Gastroesophageal sphincter (tissue), 3 donors: ENCODE results near the gene LYRM1.

Experiments
- POLR2A ChIP-seq, 2 donors: fragments of 450-650 bp; IDR thresholded peaks; one replicate each; pipeline ENCODE4 v1.6.1; 2017; ENCODE audit warnings: antibody characterized with exemption in 2 of 2, mild to moderate bottlenecking in 2 of 2, moderate library complexity in 1 of 2
- POLR2AphosphoS5 ChIP-seq: sonication (generic); formaldehyde crosslinking; IDR thresholded peaks from one replicate; pipeline ENCODE4 v1.6.1; 2017; ENCODE audit warnings: antibody characterized with exemption
- TF ChIP-seq, protein P1 (sequence below), 4 experiments: fragments of 200-600 bp in 2 of 4; fragments of 450-650 bp in 2 of 4; sonication (generic) in 1 of 4; IDR thresholded peaks; one replicate each; pipeline ENCODE4 v1.5.1; 2017 to 2019; ENCODE audit warnings: antibody characterized with exemption in 4 of 4, mild to moderate bottlenecking in 2 of 4, moderate library complexity in 2 of 4

- TF ChIP-seq, protein P1, sequence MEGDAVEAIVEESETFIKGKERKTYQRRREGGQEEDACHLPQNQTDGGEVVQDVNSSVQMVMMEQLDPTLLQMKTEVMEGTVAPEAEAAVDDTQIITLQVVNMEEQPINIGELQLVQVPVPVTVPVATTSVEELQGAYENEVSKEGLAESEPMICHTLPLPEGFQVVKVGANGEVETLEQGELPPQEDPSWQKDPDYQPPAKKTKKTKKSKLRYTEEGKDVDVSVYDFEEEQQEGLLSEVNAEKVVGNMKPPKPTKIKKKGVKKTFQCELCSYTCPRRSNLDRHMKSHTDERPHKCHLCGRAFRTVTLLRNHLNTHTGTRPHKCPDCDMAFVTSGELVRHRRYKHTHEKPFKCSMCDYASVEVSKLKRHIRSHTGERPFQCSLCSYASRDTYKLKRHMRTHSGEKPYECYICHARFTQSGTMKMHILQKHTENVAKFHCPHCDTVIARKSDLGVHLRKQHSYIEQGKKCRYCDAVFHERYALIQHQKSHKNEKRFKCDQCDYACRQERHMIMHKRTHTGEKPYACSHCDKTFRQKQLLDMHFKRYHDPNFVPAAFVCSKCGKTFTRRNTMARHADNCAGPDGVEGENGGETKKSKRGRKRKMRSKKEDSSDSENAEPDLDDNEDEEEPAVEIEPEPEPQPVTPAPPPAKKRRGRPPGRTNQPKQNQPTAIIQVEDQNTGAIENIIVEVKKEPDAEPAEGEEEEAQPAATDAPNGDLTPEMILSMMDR (IDR thresholded peaks at IDR 0.05) = no peak
- TF ChIP-seq POLR2AphosphoS5 (no peak), POLR2A (IDR thresholded peaks at IDR 0.05) (no peak)
These were observed 33.0 kb downstream of the LYRM1 start for GRCh38 chr16:20933589-20933988.
